Activated CD8-positive, alpha-beta T cell treated with anti-CD3 and anti-CD28 coated beads, Interleukin-2, amount 10 ng/mL, durations not matched to agents 7 days and 5 days (primary cell): ENCODE results near the gene LCE5A. TPM values are rescaled to one million over a fixed set of nuclear protein-coding genes. Genes with fewer than 3 reads are reported as not detected.
"Not testable (repeated sequence)": the region's sequence is repeated elsewhere in the genome, so short reads cannot be mapped to it uniquely, and the experiment has no call there.

Source experiments
- ATAC-seq: fragments of 150-1000 bp; cut with Tn5 transposase; one replicate; pipeline ENCODE4 v1.10.0; 2021; ENCODE audit warnings: moderate library complexity
- CTCF ChIA-PET: fragments of 350-600 bp; sonication (Branson Sonifier 250); formaldehyde crosslinking; loops from one replicate; lab custom pipeline; 2021; ENCODE audit warnings: antibody characterized with exemption; lab: Charles Lee
- POLR2A ChIA-PET: fragments of 350-600 bp; sonication (Branson Sonifier 250); formaldehyde crosslinking; loops from one replicate; lab custom pipeline; 2021; ENCODE audit warnings: antibody characterized with exemption; lab: Charles Lee
- DNase-seq: peaks from one replicate; pipeline ENCODE4 v3.0.0-alpha.2; 2020
- H3K27ac Mint-ChIP-seq: one replicate; pipeline ENCODE4 v1.8.0; 2021; ENCODE audit warnings: mild to moderate bottlenecking, mixed read lengths
- H3K27me3 Mint-ChIP-seq: one replicate; pipeline ENCODE4 v1.8.0; 2021; ENCODE audit warnings: low read depth, mixed read lengths
- H3K36me3 Mint-ChIP-seq: one replicate; pipeline ENCODE4 v1.8.0; 2021; ENCODE audit warnings: low read depth, mixed read lengths
- H3K4me1 Mint-ChIP-seq: one replicate; pipeline ENCODE4 v1.8.0; 2021; ENCODE audit warnings: low read depth, mixed read lengths
- H3K4me3 Mint-ChIP-seq: one replicate; pipeline ENCODE4 v1.8.0; 2021; ENCODE audit warnings: mild to moderate bottlenecking, mixed read lengths
- H3K9me3 Mint-ChIP-seq: one replicate; pipeline ENCODE4 v1.8.0; 2022; ENCODE audit warnings: mixed read lengths; ENCODE audit not compliant: insufficient read depth
- total RNA-seq, 2 experiments: library from RNA; stranded (reverse); gene quantifications; one replicate each; pipeline ENCODE4 v1.2.3, GENCODE V29; 2021

LCE5A gene
- total RNA-seq, 2 experiments from 2014 or later = not detected

DNA sequence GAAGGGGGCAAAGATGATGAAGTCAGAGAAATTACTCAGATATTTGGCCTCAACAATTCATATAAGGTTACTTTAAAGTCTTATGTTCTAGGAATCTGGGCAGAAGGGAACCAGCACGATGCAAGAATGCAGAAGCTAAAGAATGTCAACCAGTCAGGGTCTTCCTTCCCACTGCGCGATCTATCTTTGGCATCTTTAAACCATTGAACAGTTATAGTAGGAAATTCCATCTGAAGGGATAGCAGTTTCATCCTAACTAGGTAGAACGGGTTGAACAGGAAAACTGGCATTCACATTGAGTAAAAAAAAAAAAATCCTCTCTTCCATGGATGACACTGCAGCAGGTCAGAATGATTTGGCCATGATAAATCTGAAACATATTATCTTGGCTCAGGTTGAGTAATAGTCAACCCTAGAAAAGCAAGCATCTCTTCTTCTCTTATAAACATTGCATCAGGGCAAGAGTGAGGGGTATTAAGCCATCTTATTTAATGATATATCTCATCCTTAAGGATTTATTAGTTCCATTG is 10.0 kb downstream of the LCE5A start:
- peaks cover 21% of the 10 kb centered on the region for H3K27me3 Mint-ChIP-seq
- no peaks in the 10 kb centered on the region for H3K4me1 Mint-ChIP-seq
- ATAC-seq (no peak), DNase-seq (no peak)
- POLR2A ChIA-PET = no interaction called here
- H3K4me3 Mint-ChIP-seq = no peak overlapping the region
- CTCF ChIA-PET = no interaction called here
- H3K9me3 Mint-ChIP-seq = no peaks in the 10 kb centered on the region
- no peak overlapping the region for H3K27ac Mint-ChIP-seq
- H3K36me3 Mint-ChIP-seq = no peaks in the 10 kb centered on the region

DNA sequence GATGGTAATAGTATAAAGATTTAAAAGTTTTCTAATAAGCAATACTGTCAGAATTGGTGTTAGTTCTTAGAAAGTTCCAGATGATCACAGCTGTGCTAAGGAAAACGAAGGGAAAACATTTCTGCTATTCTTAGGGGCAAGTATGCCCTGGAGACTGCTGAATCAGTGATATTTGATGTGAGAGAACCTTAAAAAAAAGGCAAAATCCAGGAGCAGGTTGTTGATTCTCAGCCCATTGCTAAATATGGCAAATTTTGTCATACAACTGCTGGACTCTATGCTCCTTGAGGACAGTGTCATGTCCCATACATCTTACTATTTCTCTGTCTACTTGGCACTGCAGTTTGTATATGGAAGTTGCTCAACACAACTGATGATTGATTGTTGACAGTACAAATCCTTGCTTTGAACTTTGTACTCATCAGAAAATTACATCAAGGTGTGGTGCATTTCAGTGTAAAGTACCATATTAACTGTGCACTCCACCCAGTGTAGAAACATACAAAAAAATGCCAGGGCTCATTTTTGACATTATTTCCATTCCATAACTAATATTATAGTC is 14.6 kb downstream of the LCE5A start:
- no peak for DNase-seq
- CTCF ChIA-PET = no interaction called here
- POLR2A ChIA-PET = no interaction called here
- H3K4me1 Mint-ChIP-seq = no peaks in the 10 kb centered on the region
- no peak overlapping the region for H3K4me3 Mint-ChIP-seq
- H3K27ac Mint-ChIP-seq = no peak overlapping the region
- no peak for ATAC-seq
- H3K27me3 Mint-ChIP-seq = peaks cover 17% of the 10 kb centered on the region
- H3K9me3 Mint-ChIP-seq = no peaks in the 10 kb centered on the region
- H3K36me3 Mint-ChIP-seq = no peaks in the 10 kb centered on the region

DNA sequence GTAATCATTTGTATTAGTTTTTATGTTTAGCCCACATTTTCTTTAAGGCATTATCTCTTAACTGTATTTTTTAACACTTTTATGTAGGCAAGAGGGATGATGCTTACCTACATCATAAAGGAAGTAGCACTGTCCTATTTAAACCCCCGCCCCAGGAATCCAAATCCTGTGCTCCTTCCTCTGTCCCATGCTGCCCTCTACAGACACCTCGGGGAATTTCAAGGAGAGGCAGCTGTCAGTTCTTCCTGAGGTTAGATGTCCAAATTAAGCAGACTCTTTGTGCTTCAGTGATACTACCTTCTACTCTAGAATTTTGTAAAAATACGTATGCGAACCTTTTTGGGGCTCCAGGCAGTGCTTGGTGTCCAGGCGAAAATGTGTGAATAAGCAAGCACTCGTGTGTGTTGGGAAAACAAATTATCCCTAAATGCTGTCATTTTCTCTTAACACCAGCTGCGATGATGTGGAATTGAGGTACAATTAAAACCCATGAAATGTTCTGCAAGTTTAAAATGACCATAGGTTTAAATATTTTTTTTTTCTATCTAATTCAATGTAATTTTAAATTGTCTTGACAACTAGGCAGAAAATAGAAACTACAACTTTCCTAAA is 22.8 kb downstream of the LCE5A start:
- ChIA-PET POLR2A (no interaction called here), CTCF (interaction anchor here (1.1 kb wide), 1 partner anchor 35 kb away, joined by 4 read pairs; no protein-coding TSS in a partner anchor)
- no peaks in the 10 kb centered on the region for H3K4me1 Mint-ChIP-seq
- H3K27me3 Mint-ChIP-seq = peaks cover 19% of the 10 kb centered on the region
- no peaks in the 10 kb centered on the region for H3K9me3 Mint-ChIP-seq
- H3K27ac Mint-ChIP-seq = no peak overlapping the region
- H3K36me3 Mint-ChIP-seq = no peaks in the 10 kb centered on the region
- ATAC-seq (no peak), DNase-seq (peak; percentile 34)
- H3K4me3 Mint-ChIP-seq = no peak overlapping the region

DNA sequence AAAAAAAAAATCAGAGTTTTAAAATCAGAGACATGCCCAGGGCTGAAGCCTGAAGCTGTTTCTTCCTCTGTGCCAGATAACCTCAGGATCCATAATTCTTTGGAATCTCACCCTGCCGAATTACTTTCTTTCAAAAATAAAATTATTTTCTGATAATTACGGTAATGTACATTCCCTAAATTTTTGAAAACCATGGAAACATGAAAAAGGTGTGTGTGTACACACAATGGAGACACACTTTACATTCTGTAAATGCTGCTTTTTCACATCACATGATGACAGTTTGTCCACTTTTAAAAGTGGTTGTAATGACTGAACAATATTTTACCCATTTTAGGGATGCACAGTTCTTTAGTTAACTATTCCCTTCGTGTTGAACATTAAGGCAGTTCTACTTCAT is 25.2 kb downstream of the LCE5A start:
- Mint-ChIP-seq H3K27ac (no peak overlapping the region), H3K4me3 (no peak overlapping the region), H3K9me3 (no peaks in the 10 kb centered on the region), H3K36me3 (no peaks in the 10 kb centered on the region), H3K27me3 (peaks cover 4% of the 10 kb centered on the region), H3K4me1 (no peaks in the 10 kb centered on the region)
- DNase-seq (no peak), ATAC-seq (no peak)
- CTCF ChIA-PET = no interaction called here
- POLR2A ChIA-PET = no interaction called here

DNA sequence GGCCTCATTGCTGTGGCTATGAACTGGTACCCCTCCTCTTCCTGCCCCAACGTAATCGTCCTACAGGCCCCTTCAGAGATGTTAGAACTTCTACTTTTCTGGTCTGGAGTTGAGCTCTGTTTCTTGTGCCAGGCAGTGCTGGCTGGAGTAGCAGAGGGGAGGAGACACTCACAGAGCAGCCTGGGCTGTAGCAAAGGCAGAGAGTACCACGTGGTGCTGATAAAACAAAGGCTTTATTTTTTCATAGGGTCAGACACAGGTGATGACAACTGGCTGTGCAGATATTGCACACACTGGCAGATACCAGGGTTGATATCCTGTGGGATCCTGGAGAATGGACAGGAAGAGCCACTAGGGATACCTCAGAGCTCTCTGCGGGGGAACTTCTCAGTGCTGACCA is 26.9 kb downstream of the LCE5A start:
- Mint-ChIP-seq H3K27ac (no peak overlapping the region), H3K4me1 (no peaks in the 10 kb centered on the region), H3K36me3 (no peaks in the 10 kb centered on the region), H3K27me3 (no peaks in the 10 kb centered on the region), H3K9me3 (no peaks in the 10 kb centered on the region), H3K4me3 (no peak overlapping the region)
- ChIA-PET CTCF (no interaction called here), POLR2A (no interaction called here)
- DNase-seq = no peak
- no peak for ATAC-seq

DNA sequence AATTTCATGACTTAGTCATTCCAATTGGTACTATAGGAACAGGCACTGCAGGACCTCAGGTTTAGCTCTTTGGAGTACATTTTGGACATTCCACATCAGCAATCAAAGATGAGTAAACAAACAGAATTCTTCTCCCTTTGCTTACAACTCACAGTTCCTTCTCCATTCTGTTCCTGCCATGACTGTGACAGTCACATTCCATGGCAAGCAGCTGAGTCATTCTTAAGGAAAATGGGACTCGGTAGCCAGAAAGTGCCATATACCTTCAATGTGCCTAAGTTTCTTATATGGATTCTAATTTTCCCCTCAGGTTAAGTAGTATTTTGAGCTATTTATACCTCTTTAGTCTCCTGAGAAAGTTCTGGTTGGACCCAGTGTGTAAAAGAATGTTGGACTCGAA is 29.3 kb downstream of the LCE5A start:
- DNase-seq = no peak
- H3K36me3 Mint-ChIP-seq = no peaks in the 10 kb centered on the region
- no peaks in the 10 kb centered on the region for H3K4me1 Mint-ChIP-seq
- H3K27me3 Mint-ChIP-seq = no peaks in the 10 kb centered on the region
- H3K9me3 Mint-ChIP-seq = no peaks in the 10 kb centered on the region
- no peak overlapping the region for H3K27ac Mint-ChIP-seq
- POLR2A ChIA-PET = no interaction called here
- ATAC-seq = no peak
- H3K4me3 Mint-ChIP-seq = no peak overlapping the region
- CTCF ChIA-PET = no interaction called here

DNA sequence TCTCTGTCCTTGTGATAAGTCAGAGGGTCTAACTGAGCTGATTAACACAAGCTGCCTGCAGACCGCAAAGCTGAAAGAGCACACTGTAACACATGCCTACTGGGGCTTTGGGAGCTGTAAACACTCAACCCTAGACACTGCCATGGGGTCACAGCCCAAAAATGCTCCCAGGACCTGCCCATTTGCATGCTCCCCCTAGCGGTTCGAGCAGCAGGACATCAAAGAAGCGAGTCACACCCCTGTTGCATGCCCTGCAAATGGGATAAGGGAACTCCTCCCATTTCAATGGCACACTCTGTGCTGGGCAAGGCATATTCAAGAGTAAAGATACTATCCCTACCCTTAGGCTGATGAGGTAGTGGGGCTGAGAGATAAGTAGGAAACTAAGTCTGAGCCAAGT is 33.2 kb downstream of the LCE5A start:
- POLR2A ChIA-PET = no interaction called here
- Mint-ChIP-seq H3K9me3 (no peaks in the 10 kb centered on the region), H3K4me3 (no peak overlapping the region)

DNA sequence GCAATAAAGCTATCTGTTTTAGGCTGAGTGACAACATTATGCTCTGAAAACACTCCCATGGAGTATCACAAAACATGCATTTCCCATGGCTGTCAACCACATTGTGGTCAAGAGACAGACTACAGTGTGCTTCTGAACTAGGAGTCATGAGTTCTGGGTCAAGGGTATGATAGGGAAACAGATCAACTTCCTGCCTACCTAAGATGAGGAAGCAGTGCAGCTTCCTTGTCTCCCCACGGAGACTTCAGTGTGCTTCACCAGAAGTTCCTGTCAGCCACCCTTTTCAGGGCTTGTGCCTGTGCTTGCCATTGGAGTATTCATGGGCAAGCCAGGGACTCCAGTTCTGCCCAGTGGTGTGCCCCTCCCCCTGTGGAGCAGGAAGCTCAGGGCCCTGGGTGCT is 36.1 kb downstream of the LCE5A start:
- DNase-seq = no peak
- no peaks in the 10 kb centered on the region for H3K36me3 Mint-ChIP-seq
- no peaks in the 10 kb centered on the region for H3K27me3 Mint-ChIP-seq
- no peak overlapping the region for H3K27ac Mint-ChIP-seq
- no peak for ATAC-seq
- ChIA-PET CTCF (no interaction called here), POLR2A (no interaction called here)
- H3K9me3 Mint-ChIP-seq = no peaks in the 10 kb centered on the region
- no peak overlapping the region for H3K4me3 Mint-ChIP-seq
- no peaks in the 10 kb centered on the region for H3K4me1 Mint-ChIP-seq

More for the DNA sequence above, 33.2 kb downstream of the LCE5A start:
- ATAC-seq (no peak), DNase-seq (no peak)
- Mint-ChIP-seq H3K27me3 (no peaks in the 10 kb centered on the region), H3K4me1 (no peaks in the 10 kb centered on the region), H3K36me3 (no peaks in the 10 kb centered on the region), H3K27ac (no peak overlapping the region)
- CTCF ChIA-PET = interaction anchor here (0.9 to 1.4 kb wide), 2 partner anchors 9 to 327 kb away, joined by 3 to 4 read pairs; no protein-coding TSS in a partner anchor

DNA sequence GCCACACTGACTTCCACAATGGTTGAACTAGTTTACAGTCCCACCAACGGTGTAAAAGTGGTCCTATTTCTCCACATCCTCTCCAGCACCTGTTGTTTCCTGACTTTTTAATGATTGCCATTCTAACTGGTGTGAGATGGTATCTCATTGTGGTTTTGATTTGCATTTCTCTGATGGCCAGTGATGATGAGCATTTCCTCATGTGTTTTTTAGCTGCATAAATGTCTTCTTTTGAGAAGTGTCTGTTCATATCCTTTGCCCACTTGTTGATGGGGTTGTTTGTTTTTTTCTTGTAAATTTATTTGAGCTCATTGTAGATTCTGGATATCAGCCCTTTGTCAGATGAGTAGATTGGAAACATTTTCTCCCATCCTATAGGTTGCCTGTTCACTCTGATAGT is 37.8 kb downstream of the LCE5A start:
- H3K4me1 Mint-ChIP-seq, POLR2A ChIA-PET, CTCF ChIA-PET: not testable (repeated sequence)

More for the DNA sequence above, 37.8 kb downstream of the LCE5A start:
- H3K9me3 Mint-ChIP-seq, H3K27me3 Mint-ChIP-seq, DNase-seq, H3K36me3 Mint-ChIP-seq, H3K4me3 Mint-ChIP-seq, ATAC-seq, H3K27ac Mint-ChIP-seq: not testable (repeated sequence)

Other genes starting within 250 kb of the LCE5A start
- not detected for gene FLG, start 185.6 kb upstream of the LCE5A start, total RNA-seq
- not detected for gene FLG2, start 150.8 kb upstream of the LCE5A start, total RNA-seq
- not detected for gene CRNN, start 96.5 kb upstream of the LCE5A start, total RNA-seq
- not detected for gene CRCT1, start 3.7 kb downstream of the LCE5A start, total RNA-seq
- gene LCE3E, start 56.0 kb downstream of the LCE5A start, total RNA-seq = not detected
- gene LCE3D, start 69.7 kb downstream of the LCE5A start, total RNA-seq = not detected
- gene LCE3C, start 89.4 kb downstream of the LCE5A start, total RNA-seq = not detected
- not detected for gene LCE3B, start 103.0 kb downstream of the LCE5A start, total RNA-seq
- gene LCE3A, start 112.3 kb downstream of the LCE5A start, total RNA-seq = not detected
- gene LCE2D, start 152.6 kb downstream of the LCE5A start, total RNA-seq = not detected
- gene LCE2C, start 164.5 kb downstream of the LCE5A start, total RNA-seq = not detected
- gene LCE2B, start 175.3 kb downstream of the LCE5A start, total RNA-seq = not detected
- not detected for gene LCE2A, start 187.5 kb downstream of the LCE5A start, total RNA-seq
- not detected for gene LCE4A, start 197.4 kb downstream of the LCE5A start, total RNA-seq
- not detected for gene KPRP, start 247.2 kb downstream of the LCE5A start, total RNA-seq